Measurements from ENCODE around the gene NUMBL. TPM values are rescaled to one million over a fixed set of nuclear protein-coding genes. Genes with fewer than 3 reads are reported as not detected.
A peak's percentile ranks its signal among the peaks of the same experiment; 100 is the strongest.

NUMBL gene
- total RNA-seq, 2 experiments from 2014 or later: 9.9 to 11.7 TPM

DNA sequence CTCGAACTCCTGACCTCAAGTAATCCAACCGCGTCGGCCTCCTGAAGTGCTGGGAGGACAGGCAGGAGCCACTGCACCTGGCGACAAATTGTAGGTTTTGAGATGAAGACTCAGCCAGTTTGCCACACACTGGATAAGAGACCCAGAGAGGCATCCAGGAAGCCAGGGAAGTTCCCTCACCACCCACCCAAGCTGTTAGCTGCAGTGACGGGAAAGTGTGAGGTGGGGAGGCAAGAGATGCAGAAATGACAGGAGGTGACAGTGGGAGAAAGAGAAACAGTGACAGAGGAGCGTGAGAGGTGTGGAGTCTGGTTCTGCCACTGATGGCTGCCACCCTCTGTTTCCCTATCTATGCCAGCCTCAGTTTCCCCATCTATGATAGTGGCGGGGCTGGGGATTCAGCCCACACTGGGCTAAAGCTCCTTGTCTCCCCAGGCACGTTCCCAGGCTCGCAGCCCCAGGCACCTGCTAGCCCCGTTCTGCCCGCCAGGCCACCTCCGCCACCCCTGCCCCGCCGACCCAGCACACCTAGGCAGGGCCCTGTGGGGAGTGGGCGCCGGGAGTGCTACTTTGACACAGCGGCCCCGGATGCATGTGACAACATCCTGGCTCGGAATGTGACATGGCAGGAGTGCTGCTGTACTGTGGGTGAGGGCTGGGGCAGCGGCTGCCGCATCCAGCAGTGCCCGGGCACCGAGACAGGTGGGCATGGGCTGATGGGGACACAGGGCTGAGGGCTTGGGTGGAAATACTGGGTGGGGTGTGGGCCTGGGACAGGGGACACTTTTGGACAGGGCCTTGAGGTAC is 68.3 kb downstream of the NUMBL start:
- Mint-ChIP-seq H3K4me3 (no peak overlapping the region), H3K27me3 (no peaks in the 10 kb centered on the region), H3K4me1 (peaks cover 12% of the 10 kb centered on the region), H3K9me3 (no peaks in the 10 kb centered on the region), H3K27ac (no peak overlapping the region), H3K36me3 (peaks cover 23% of the 10 kb centered on the region)
- no peak for DNase-seq
- ATAC-seq (ENCODE audit: low read depth): no peak
- POLR2A ChIA-PET: no interaction called here

DNA sequence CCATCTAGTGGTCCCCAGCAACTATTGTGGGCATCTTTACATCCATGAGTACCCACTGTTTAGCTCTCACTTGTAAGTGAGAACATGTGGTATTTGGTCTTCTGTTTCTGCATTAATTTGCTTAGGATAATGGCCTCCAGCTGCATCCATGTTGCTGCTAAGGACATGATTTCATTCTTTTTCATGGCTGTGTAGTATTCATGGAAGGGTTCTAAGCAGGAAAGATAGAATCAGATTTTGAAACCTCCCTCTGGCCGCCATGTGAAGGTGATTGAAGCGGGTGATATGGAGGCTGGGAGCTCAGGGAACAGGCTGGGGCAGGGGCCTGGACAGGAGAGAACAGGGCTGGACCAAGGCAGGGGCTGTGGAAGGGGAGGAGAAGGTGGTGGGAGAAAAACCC is 69.2 kb downstream of the NUMBL start:
- Mint-ChIP-seq H3K36me3 (peaks cover 23% of the 10 kb centered on the region), H3K27me3 (no peaks in the 10 kb centered on the region), H3K4me3 (no peak overlapping the region), H3K4me1 (peaks cover 12% of the 10 kb centered on the region), H3K27ac (no peak overlapping the region), H3K9me3 (no peaks in the 10 kb centered on the region)
- ATAC-seq (ENCODE audit: low read depth) (no peak), DNase-seq (no peak)
- POLR2A ChIA-PET: interaction anchor here (0.6 kb wide), 2 partner anchors 39 to 1175 kb away, joined by 3 read pairs; no protein-coding TSS in a partner anchor

DNA sequence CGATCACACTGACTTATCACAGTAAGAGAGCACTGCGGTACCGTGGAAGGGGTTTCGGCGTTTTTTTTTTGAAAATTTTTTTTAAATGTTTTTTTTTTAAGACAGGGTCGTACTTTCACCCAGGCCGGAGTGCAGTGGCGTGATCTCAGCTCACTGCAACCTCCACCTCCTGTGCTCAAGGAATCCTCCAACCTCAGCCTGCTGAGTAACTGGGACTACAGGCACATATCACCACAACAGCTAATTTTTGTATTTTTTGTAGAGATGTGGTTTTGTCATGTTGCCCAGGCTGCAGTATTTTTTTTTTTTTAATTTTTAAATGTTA is 70.3 kb downstream of the NUMBL start:
- Mint-ChIP-seq H3K27me3 (no peaks in the 10 kb centered on the region), H3K36me3 (peaks cover 24% of the 10 kb centered on the region), H3K4me1 (peaks cover 7% of the 10 kb centered on the region), H3K27ac (no peak overlapping the region), H3K4me3 (no peak overlapping the region), H3K9me3 (no peaks in the 10 kb centered on the region)
- DNase-seq: no peak
- no peak for ATAC-seq (ENCODE audit: low read depth)
- POLR2A ChIA-PET: interaction anchor here (1.1 kb wide), 1 partner anchor 157 kb away, joined by 4 read pairs; no protein-coding TSS in a partner anchor

DNA sequence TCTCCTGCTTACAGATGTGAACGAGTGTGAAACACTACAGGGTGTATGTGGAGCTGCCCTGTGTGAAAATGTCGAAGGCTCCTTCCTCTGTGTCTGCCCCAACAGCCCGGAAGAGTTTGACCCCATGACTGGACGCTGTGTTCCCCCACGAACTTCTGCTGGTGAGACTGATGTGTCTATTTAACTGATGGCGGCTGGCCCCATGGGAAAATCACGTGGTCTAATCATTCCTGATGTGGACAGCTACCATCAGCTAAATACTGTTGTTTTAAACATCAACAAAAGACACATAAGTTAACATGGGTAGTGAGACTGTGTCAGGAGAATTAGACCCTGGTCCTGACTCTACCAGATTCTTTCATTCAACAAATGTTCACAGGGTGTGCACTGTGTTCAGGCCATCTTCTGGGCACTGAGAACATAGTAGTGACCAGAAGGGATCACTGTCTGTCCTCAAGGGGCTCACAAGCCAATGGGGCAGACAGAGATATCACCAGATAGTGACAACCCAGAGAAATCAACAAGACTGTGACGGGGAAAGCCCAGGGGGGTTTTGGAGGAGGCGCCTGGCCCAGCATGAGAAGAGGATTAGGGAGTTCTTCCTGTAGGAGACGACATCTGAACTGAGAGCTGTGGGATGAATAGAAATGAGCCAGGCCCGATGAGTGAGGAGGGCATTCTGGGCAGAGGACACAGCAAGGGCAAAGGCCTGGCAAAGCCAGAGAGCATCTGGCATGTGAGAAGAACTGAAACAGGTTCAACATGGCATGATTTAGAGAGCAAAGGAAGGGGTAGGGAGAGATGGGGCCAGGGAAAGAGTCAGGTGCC is 70.9 kb downstream of the NUMBL start:
- Mint-ChIP-seq H3K4me3 (no peak overlapping the region), H3K4me1 (peaks cover 9% of the 10 kb centered on the region), H3K27me3 (no peaks in the 10 kb centered on the region), H3K9me3 (no peaks in the 10 kb centered on the region), H3K27ac (peak overlapping the region; percentile 65), H3K36me3 (peaks cover 20% of the 10 kb centered on the region)
- DNase-seq (no peak), ATAC-seq (ENCODE audit: low read depth) (no peak)
- POLR2A ChIA-PET: interaction anchor here (0.7 to 1.1 kb wide), 2 partner anchors 95 to 158 kb away, joined by 3 to 4 read pairs; no protein-coding TSS in a partner anchor

DNA sequence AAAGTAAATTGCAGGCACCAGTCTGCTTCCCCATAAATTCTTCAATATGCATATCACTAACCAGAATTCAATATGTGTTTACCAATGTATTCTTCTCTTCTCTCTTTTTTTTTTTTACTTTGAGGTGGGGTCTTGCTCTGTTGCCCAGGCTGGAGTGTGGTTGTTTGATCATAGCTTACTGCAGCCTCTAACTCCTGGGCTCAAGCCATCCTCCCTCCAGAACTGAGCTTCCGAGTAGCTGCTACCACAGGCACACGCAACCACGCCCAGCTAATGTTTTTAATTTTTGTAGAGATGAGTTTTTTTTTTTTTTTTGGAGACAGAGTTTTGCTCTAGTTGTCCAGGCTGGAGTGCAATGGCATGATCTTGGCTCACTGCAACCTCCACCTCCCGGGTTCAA is 72.5 kb downstream of the NUMBL start:
- Mint-ChIP-seq H3K4me3 (no peak overlapping the region), H3K4me1 (peaks cover 9% of the 10 kb centered on the region), H3K27ac (no peak overlapping the region), H3K36me3 (peaks cover 20% of the 10 kb centered on the region), H3K9me3 (no peaks in the 10 kb centered on the region), H3K27me3 (no peaks in the 10 kb centered on the region)
- ATAC-seq (ENCODE audit: low read depth): no peak
- DNase-seq: no peak
- POLR2A ChIA-PET: interaction anchor here (1.0 kb wide), 1 partner anchor 17 kb away, joined by 3 read pairs; no protein-coding TSS in a partner anchor

DNA sequence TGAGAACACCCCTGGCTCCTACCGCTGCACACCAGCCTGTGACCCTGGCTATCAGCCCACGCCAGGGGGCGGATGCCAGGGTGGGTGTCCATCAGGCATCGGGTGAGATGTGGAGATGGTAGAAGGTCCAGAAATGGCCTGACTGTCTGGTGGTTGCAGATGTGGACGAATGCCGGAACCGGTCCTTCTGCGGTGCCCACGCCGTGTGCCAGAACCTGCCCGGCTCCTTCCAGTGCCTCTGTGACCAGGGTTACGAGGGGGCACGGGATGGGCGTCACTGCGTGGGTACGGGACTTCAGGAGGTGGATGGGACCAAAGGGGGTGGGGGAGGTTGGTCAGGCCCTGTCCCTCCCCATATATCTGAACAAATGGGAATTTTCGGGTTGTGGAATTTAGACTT is 73.5 kb downstream of the NUMBL start:
- Mint-ChIP-seq H3K4me3 (no peak overlapping the region), H3K27ac (no peak overlapping the region), H3K27me3 (no peaks in the 10 kb centered on the region), H3K9me3 (no peaks in the 10 kb centered on the region), H3K36me3 (peaks cover 18% of the 10 kb centered on the region), H3K4me1 (peaks cover 13% of the 10 kb centered on the region)
- ATAC-seq (ENCODE audit: low read depth) (no peak), DNase-seq (no peak)
- POLR2A ChIA-PET: no interaction called here

DNA sequence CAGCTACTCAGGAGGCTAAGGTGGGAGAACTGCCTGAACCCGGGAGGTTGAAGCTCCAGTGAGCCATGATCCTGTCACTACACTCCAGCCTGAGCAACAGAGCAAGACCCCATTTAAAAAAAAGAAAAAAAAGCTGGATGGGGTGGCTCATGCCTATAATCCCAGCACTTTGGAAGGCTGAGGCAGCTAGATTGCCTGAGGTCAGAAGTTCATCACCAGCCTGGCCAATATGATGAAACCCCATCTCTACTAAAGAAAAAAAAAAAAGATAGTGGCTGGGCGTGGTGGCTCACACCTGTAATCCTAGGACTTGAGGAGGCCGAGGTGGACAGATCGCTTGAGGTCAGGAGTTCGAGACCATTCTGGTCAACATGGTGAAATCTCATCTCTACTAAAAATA is 74.3 kb downstream of the NUMBL start:
- peaks cover 13% of the 10 kb centered on the region for H3K4me1 Mint-ChIP-seq
- no peak for ATAC-seq (ENCODE audit: low read depth)
- POLR2A ChIA-PET: no interaction called here
- no peak overlapping the region for H3K4me3 Mint-ChIP-seq
- no peaks in the 10 kb centered on the region for H3K9me3 Mint-ChIP-seq
- no peak for DNase-seq
- no peaks in the 10 kb centered on the region for H3K27me3 Mint-ChIP-seq
- no peak overlapping the region for H3K27ac Mint-ChIP-seq
- H3K36me3 Mint-ChIP-seq: peaks cover 12% of the 10 kb centered on the region

Other genes with a start within 250 kb of the NUMBL start
- 10 to 100 TPM; 12.9 to 13.5 TPM for gene SERTAD3, start 246.3 kb downstream of the NUMBL start, total RNA-seq
- gene BLVRB, start 224.9 kb downstream of the NUMBL start, total RNA-seq: 10 to 100 TPM; 20.4 to 21.5 TPM
- under 1 TPM; 0.39 to 0.40 TPM for gene SPTBN4, start 223.7 kb downstream of the NUMBL start, total RNA-seq
- 100 to 1,000 TPM; 139 to 140 TPM for gene SHKBP1, start 113.8 kb downstream of the NUMBL start, total RNA-seq
- gene LTBP4, start 89.3 kb downstream of the NUMBL start, total RNA-seq: 10 to 100 TPM; 83.3 to 94.0 TPM
- 10 to 100 TPM; 35.8 to 36.8 TPM for gene COQ8B, start 26.2 kb upstream of the NUMBL start, total RNA-seq
- gene ITPKC, start 26.5 kb upstream of the NUMBL start, total RNA-seq: 1 to 10 TPM; 7.1 TPM
- 10 to 100 TPM; 13.5 to 15.6 TPM for gene ACTMAP, start 59.8 kb upstream of the NUMBL start, total RNA-seq
- 100 to 1,000 TPM; 145 to 157 TPM for gene SNRPA, start 60.6 kb upstream of the NUMBL start, total RNA-seq
- gene MIA, start 84.9 kb upstream of the NUMBL start, total RNA-seq: 1 to 10 TPM; 3.0 TPM
- gene RAB4B, start 87.6 kb upstream of the NUMBL start, total RNA-seq: 10 to 100 TPM; 53.1 to 57.7 TPM
- gene EGLN2, start 108.5 kb upstream of the NUMBL start, total RNA-seq: 100 to 1,000 TPM; 158 to 159 TPM
- gene CYP2A6, start 159.8 kb upstream of the NUMBL start, total RNA-seq: under 1 TPM; 0.28 to 0.55 TPM
- gene CYP2A7, start 191.6 kb upstream of the NUMBL start, total RNA-seq: not detected